ENCODE data around the gene FAM167B. TPM values are rescaled to one million over a fixed set of nuclear protein-coding genes. Genes with fewer than 3 reads are reported as not detected.
"Not testable (repeated sequence)": the region's sequence is repeated elsewhere in the genome, so short reads cannot be mapped to it uniquely, and the experiment has no call there.

Gene FAM167B
- total RNA-seq, 1 donor = 5.2 TPM

DNA sequence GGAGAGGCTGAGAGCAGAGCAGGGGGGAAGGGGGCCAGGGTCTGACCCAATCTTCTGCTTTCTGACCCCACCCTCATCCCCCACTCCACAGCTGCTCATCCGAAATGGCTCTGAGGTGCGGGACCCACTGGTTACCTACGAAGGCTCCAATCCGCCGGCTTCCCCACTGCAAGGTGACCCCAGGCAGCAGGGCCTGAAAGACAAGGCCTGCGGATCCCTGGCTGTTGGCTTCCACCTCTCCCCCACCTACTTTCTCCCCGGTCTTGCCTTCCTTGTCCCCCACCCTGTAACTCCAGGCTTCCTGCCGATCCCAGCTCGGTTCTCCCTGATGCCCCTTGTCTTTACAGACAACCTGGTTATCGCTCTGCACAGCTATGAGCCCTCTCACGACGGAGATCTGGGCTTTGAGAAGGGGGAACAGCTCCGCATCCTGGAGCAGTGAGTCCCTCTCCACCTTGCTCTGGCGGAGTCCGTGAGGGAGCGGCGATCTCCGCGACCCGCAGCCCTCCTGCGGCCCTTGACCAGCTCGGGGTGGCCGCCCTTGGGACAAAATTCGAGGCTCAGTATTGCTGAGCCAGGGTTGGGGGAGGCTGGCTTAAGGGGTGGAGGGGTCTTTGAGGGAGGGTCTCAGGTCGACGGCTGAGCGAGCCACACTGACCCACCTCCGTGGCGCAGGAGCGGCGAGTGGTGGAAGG lies 27.8 kb downstream of the FAM167B start:
- DNase-seq (ENCODE audit: low read depth) = no peak
- TF ChIP-seq, protein P1, sequence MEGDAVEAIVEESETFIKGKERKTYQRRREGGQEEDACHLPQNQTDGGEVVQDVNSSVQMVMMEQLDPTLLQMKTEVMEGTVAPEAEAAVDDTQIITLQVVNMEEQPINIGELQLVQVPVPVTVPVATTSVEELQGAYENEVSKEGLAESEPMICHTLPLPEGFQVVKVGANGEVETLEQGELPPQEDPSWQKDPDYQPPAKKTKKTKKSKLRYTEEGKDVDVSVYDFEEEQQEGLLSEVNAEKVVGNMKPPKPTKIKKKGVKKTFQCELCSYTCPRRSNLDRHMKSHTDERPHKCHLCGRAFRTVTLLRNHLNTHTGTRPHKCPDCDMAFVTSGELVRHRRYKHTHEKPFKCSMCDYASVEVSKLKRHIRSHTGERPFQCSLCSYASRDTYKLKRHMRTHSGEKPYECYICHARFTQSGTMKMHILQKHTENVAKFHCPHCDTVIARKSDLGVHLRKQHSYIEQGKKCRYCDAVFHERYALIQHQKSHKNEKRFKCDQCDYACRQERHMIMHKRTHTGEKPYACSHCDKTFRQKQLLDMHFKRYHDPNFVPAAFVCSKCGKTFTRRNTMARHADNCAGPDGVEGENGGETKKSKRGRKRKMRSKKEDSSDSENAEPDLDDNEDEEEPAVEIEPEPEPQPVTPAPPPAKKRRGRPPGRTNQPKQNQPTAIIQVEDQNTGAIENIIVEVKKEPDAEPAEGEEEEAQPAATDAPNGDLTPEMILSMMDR (IDR thresholded peaks at IDR 0.05; ENCODE audit: insufficient read depth, low read depth, low read length) = no peak
- no peak overlapping the region for H3K4me3 ChIP-seq (ENCODE audit: low read depth, low read length)

DNA sequence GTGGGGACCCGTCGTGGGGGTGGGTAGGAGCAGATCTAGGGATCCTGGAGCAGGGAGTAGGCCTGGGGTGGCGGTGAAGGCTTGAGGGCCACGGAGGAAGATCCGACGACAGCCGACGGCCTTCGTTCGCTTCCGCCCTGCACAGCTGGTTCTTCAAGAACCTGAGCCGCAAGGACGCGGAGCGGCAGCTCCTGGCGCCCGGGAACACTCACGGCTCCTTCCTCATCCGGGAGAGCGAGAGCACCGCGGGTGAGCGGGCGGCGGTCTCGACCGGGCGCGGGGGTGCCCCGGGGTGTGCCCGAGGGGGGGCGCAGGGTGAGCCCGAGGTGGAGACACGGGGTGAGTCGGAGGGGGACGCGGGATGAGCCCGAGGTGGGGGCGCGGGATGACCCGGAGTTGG lies 28.4 kb downstream of the FAM167B start:
- DNase-seq (ENCODE audit: low read depth) = no peak
- H3K4me3 ChIP-seq (ENCODE audit: low read depth, low read length) = no peak overlapping the region
- TF ChIP-seq, protein P1 (IDR thresholded peaks at IDR 0.05; ENCODE audit: insufficient read depth, low read depth, low read length) = no peak

DNA sequence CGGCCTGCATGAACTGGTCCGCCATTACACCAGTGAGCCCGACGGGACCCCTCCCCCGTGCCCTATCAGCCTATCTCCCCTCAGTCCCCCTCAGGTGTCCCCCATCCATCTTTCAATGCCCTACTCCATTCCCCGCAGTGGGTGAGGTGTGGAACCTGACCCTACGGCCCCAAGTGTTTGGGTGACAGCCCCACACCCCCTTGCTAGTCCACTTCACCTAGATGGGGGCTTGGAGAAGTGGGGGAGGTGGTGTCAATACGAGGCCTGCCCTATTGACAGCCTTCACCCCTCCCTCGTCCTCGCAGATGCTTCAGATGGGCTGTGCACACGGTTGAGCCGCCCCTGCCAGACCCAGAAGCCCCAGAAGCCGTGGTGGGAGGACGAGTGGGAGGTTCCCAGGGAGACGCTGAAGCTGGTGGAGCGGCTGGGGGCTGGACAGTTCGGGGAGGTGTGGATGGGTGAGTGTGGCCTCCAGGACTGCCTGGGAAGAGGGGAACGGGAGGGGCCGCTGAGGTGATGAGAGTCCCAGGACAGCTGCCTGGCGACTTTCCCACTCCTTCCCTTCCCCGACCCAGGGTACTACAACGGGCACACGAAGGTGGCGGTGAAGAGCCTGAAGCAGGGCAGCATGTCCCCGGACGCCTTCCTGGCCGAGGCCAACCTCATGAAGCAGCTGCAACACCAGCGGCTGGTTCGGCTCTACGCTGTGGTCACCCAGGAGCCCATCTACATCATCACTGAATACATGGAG lies 29.2 kb downstream of the FAM167B start:
- TF ChIP-seq, protein P1 (IDR thresholded peaks at IDR 0.05; ENCODE audit: insufficient read depth, low read depth, low read length) = no peak
- no peak overlapping the region for H3K4me3 ChIP-seq (ENCODE audit: low read depth, low read length)
- no peak for DNase-seq (ENCODE audit: low read depth)

DNA sequence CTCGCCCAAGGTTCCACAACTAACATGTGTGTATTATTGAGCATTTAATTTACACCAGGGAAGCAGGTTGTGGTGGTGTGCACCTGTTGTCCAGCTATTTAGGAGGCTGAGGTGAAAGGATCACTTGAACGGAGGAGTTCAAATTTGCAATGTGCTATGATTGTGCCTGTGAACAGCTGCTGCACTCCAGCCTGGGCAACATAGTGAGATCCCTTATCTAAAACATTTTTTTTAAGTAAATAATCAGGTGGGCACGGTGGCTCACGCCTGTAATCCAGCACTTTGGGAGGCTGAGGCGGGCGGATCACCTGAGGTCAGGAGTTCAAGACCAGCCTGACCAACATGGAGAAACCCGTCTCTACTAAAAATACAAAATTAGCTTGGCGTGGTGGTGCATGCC lies 37.8 kb downstream of the FAM167B start:
- not testable (repeated sequence) for DNase-seq (ENCODE audit: low read depth); H3K4me3 ChIP-seq (ENCODE audit: low read depth, low read length)

DNA sequence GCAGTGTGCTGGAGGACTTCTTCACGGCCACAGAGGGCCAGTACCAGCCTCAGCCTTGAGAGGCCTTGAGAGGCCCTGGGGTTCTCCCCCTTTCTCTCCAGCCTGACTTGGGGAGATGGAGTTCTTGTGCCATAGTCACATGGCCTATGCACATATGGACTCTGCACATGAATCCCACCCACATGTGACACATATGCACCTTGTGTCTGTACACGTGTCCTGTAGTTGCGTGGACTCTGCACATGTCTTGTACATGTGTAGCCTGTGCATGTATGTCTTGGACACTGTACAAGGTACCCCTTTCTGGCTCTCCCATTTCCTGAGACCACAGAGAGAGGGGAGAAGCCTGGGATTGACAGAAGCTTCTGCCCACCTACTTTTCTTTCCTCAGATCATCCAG lies 38.6 kb downstream of the FAM167B start:
- DNase-seq (ENCODE audit: low read depth) = no peak
- TF ChIP-seq, protein P1 (IDR thresholded peaks at IDR 0.05; ENCODE audit: insufficient read depth, low read depth, low read length) = no peak
- no peak overlapping the region for H3K4me3 ChIP-seq (ENCODE audit: low read depth, low read length)

DNA sequence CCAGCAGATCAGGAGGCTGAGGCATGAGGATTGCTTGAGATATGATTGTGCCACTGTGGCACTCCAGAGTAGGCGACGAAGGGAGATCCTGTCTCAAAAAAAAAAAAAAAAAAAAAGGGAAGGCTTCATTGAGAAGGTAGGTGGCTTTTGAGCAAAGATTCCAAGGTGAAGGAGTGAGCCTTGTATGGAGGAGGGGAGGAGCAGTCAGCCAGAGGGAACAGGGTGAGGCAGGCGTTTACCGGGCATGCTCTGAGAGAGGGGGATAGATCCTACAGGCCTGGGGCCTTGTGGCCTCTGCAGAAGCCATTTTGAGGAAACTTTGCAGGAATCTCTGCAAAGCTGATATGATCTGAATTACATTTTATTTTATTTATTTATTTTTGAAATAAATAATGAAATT lies 39.7 kb downstream of the FAM167B start:
- no peak for DNase-seq (ENCODE audit: low read depth)
- TF ChIP-seq, protein P1 (IDR thresholded peaks at IDR 0.05; ENCODE audit: insufficient read depth, low read depth, low read length) = no peak
- H3K4me3 ChIP-seq (ENCODE audit: low read depth, low read length) = no peak overlapping the region

DNA sequence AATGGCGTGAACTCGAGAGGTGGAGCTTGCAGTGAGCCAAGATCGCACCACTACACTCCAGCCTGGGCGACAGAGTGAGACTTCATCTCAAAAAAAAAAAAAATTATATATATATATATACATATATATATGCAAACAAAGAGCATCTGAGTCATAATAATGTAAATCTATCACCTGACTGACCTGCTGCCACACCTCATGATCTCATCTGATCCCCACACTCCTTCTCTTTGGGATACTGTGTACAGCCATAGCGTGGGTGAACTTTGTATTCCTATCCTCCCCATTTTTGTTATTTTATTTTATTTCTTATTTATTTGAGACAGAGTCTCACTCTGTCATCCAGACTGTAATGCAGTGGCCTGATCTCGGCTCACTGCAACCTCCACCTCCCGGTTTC lies 42.2 kb downstream of the FAM167B start:
- H3K4me3 ChIP-seq (ENCODE audit: low read depth, low read length) = no peak overlapping the region
- TF ChIP-seq, protein P1 (IDR thresholded peaks at IDR 0.05; ENCODE audit: insufficient read depth, low read depth, low read length) = no peak
- no peak for DNase-seq (ENCODE audit: low read depth)

Measured in fibroblast of villous mesenchyme (primary cell).